ENCODE results near the gene PCBP3.
A peak's percentile ranks its signal among the peaks of the same experiment; 100 is the strongest.
"Not testable (repeated sequence)": the region's sequence is repeated elsewhere in the genome, so short reads cannot be mapped to it uniquely, and the experiment has no call there.

Gene PCBP3

GRCh38 chr21:45957551-45957950, 314.0 kb downstream of the PCBP3 start:
- DNase-seq: no peak

- DNase-seq: no peak
Measured at GRCh38 chr21:45957981-45958600, 314.6 kb downstream of the PCBP3 start.

- no peak for DNase-seq
Measured at GRCh38 chr21:45959182-45959581, 315.7 kb downstream of the PCBP3 start.

- no peak for DNase-seq
Measured at GRCh38 chr21:45959779-45960390, 316.4 kb downstream of the PCBP3 start.

- DNase-seq: not testable (repeated sequence)
Measured at GRCh38 chr21:45961408-45961807, 317.9 kb downstream of the PCBP3 start.

GRCh38 chr21:45962531-45963231, 319.2 kb downstream of the PCBP3 start:
- DNase-seq: no peak

GRCh38 chr21:45963232-45963570, 319.7 kb downstream of the PCBP3 start:
- DNase-seq: no peak

GRCh38 chr21:45964649-45965048, 321.1 kb downstream of the PCBP3 start:
- DNase-seq: no peak

GRCh38 chr21:45965084-45965809, 321.7 kb downstream of the PCBP3 start:
- DNase-seq: no peak

- no peak for DNase-seq
Measured at GRCh38 chr21:45966791-45967394, 323.4 kb downstream of the PCBP3 start.

GRCh38 chr21:45969921-45970673, 326.6 kb downstream of the PCBP3 start:
- no peak for DNase-seq

- DNase-seq: peak; percentile 88
Measured at GRCh38 chr21:45970674-45971615, 327.4 kb downstream of the PCBP3 start.

- DNase-seq: no peak
Measured at GRCh38 chr21:45971616-45972352, 328.3 kb downstream of the PCBP3 start.

GRCh38 chr21:45972353-45972715, 328.8 kb downstream of the PCBP3 start:
- DNase-seq: no peak

- DNase-seq: no peak
Measured at GRCh38 chr21:45972716-45973474, 329.4 kb downstream of the PCBP3 start.

- DNase-seq: peak; percentile 83
Measured at GRCh38 chr21:45973475-45974072, 330.0 kb downstream of the PCBP3 start.

GRCh38 chr21:45974073-45975019, 330.8 kb downstream of the PCBP3 start:
- no peak for DNase-seq

- no peak for DNase-seq
Measured at GRCh38 chr21:45975020-45975666, 331.6 kb downstream of the PCBP3 start.
